Naive B cell (primary cell): Measurements from ENCODE around the gene ATP1B3. TPM values are rescaled to one million over a fixed set of nuclear protein-coding genes. Genes with fewer than 3 reads are reported as not detected.
"Not testable (repeated sequence)": the region's sequence is repeated elsewhere in the genome, so short reads cannot be mapped to it uniquely, and the experiment has no call there.

Experiments used
- ATAC-seq, 2 donors: fragments of 150-1000 bp; cut with Tn5 transposase; 2 replicates each; pipeline ENCODE4 v1.10.0; 2021; ENCODE audit warnings: low read depth in 2 of 2, mild to moderate bottlenecking in 2 of 2, moderate library complexity in 2 of 2
- DNase-seq: peaks from one replicate; pipeline ENCODE4 v3.0.0; 2022
- H3K27ac Mint-ChIP-seq, 6 donors: one replicate each; pipeline ENCODE4 v1.8.0; 2020 to 2022; ENCODE audit warnings: mild to moderate bottlenecking in 6 of 6, mixed read lengths in 6 of 6, moderate library complexity in 5 of 6, inconsistent platforms in 2 of 6
- H3K27me3 Mint-ChIP-seq, 3 donors: one replicate each; pipeline ENCODE4 v1.8.0; 2021 to 2022; ENCODE audit warnings: mixed read lengths in 3 of 3, mild to moderate bottlenecking in 1 of 3
- H3K36me3 Mint-ChIP-seq, 2 donors: one replicate each; pipeline ENCODE4 v1.8.0; 2020 to 2022; ENCODE audit warnings: mixed read lengths in 2 of 2, inconsistent platforms in 1 of 2, mild to moderate bottlenecking in 1 of 2
- H3K4me1 Mint-ChIP-seq, 3 donors: one replicate each; pipeline ENCODE4 v1.8.0; 2020 to 2022; ENCODE audit warnings: mixed read lengths in 3 of 3, inconsistent platforms in 1 of 3, mild to moderate bottlenecking in 1 of 3, moderate library complexity in 1 of 3
- H3K4me3 Mint-ChIP-seq, 8 donors: one replicate each; pipeline ENCODE4 v1.8.0; 2020 to 2022; ENCODE audit warnings: mild to moderate bottlenecking in 8 of 8, mixed read lengths in 8 of 8, moderate library complexity in 8 of 8, inconsistent platforms in 2 of 8
- H3K9me3 Mint-ChIP-seq, 7 donors: one replicate each; pipeline ENCODE4 v1.8.0; 2020 to 2022; ENCODE audit warnings: mixed read lengths in 7 of 7, mild to moderate bottlenecking in 5 of 7, inconsistent platforms in 2 of 7, moderate library complexity in 1 of 7
- polyA plus RNA-seq, 6 donors: library from polyadenylated mRNA; unstranded; fragments of 300-500 nt; fragmentation: Illumina TruSeq; gene quantifications; one replicate each; pipeline ENCODE4 v1.2.3, GENCODE V29; 2021; ENCODE audit warnings: low read depth in 6 of 6

ATP1B3 gene
- polyA plus RNA-seq, 6 donors from 2014 or later: 55.9 to 86.4 (median 64.3) TPM

DNA sequence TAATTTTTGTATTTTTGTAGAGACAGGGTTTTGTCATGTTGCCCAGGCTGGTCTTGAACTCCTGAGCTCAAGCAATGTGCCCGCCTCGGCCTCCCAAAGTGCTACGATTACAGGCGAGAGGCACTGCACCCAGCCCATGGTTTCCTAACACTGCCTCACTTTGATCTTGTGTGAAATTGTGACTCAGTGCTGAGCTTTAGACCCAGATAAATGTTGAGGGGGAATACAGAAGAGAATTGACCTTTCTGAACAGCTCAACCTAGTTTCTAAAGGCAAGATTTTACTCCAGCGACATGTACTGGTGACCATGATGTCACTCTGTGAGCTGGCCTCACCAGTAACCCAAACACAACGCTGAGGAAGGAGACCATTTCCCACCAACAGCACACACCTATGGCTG, 73.5 kb downstream of the ATP1B3 start:
- ATAC-seq (no peak), DNase-seq (no peak)
- Mint-ChIP-seq H3K4me1 (peaks cover 2 to 9% (median 3%) of the 10 kb centered on the region in 3 donors), H3K4me3 (no peak overlapping the region), H3K27ac (peak overlapping the region in 1 of 6 donors; percentile 87), H3K9me3 (no peaks in the 10 kb centered on the region), H3K36me3 (peaks cover 0 to 15% of the 10 kb centered on the region in 2 donors), H3K27me3 (no peaks in the 10 kb centered on the region)

GRCh38 chr3:141950572-141951493, 74.4 kb downstream of the ATP1B3 start:
- DNase-seq (no peak), ATAC-seq (no peak)
- Mint-ChIP-seq H3K27ac (peak overlapping the region in 2 of 6 donors; percentile 24 to 47), H3K27me3 (no peaks in the 10 kb centered on the region), H3K36me3 (peaks cover 0 to 15% of the 10 kb centered on the region in 2 donors), H3K4me3 (no peak overlapping the region), H3K4me1 (peaks cover 2 to 13% (median 7%) of the 10 kb centered on the region in 3 donors), H3K9me3 (no peaks in the 10 kb centered on the region)

- no peak for DNase-seq
- Mint-ChIP-seq H3K27me3 (no peaks in the 10 kb centered on the region), H3K27ac (peak overlapping the region in 2 of 6 donors; percentile 9 to 37), H3K36me3 (peaks cover 0 to 15% of the 10 kb centered on the region in 2 donors), H3K9me3 (no peaks in the 10 kb centered on the region), H3K4me1 (peaks cover 2 to 13% (median 7%) of the 10 kb centered on the region in 3 donors), H3K4me3 (no peak overlapping the region)
- ATAC-seq: no peak
Observed at GRCh38 chr3:141952611-141953010, 76.2 kb downstream of the ATP1B3 start.

DNA sequence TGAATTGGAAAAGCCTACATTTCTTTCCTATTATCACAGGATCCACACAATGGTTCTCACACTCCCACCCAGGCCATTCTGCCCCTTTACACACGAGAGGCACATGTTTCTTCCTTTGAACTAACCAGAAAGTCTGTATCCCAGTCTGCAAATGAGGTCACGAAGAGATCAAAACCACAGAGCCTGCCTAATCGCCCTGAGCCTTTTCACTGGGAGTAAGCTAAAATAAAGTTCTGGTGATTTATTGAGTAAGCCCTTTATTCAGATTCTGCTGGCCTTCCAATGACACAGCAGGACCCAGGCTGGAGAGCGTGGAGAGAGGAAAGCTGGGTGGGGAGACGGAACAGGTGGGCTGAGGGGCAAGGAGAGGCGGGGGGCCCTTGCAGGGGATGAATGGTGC, 78.7 kb downstream of the ATP1B3 start:
- ATAC-seq (no peak), DNase-seq (no peak)
- H3K4me1 Mint-ChIP-seq: peaks cover 2 to 12% (median 7%) of the 10 kb centered on the region in 3 donors
- H3K9me3 Mint-ChIP-seq: no peaks in the 10 kb centered on the region
- H3K27me3 Mint-ChIP-seq: no peaks in the 10 kb centered on the region
- no peak overlapping the region for H3K4me3 Mint-ChIP-seq
- peak overlapping the region in 4 of 6 donors; percentile 55 to 69 (median 64) for H3K27ac Mint-ChIP-seq
- H3K36me3 Mint-ChIP-seq: peaks cover 0 to 17% of the 10 kb centered on the region in 2 donors

- peak overlapping the region in 1 of 6 donors; percentile 66 for H3K27ac Mint-ChIP-seq
- H3K4me3 Mint-ChIP-seq: no peak overlapping the region
- DNase-seq (no peak), ATAC-seq (no peak)
- H3K4me1 Mint-ChIP-seq: peaks cover 0 to 4% (median 4%) of the 10 kb centered on the region in 3 donors
- peaks cover 0 to 4% of the 10 kb centered on the region in 2 donors for H3K36me3 Mint-ChIP-seq
- no peaks in the 10 kb centered on the region for H3K9me3 Mint-ChIP-seq
- no peaks in the 10 kb centered on the region for H3K27me3 Mint-ChIP-seq
Observed at GRCh38 chr3:141959589-141960554, 83.4 kb downstream of the ATP1B3 start.

- peaks cover 0 to 4% of the 10 kb centered on the region in 2 donors for H3K36me3 Mint-ChIP-seq
- H3K27ac Mint-ChIP-seq: no peak overlapping the region
- DNase-seq (no peak), ATAC-seq (no peak)
- no peaks in the 10 kb centered on the region for H3K27me3 Mint-ChIP-seq
- no peaks in the 10 kb centered on the region for H3K4me1 Mint-ChIP-seq
- no peak overlapping the region for H3K4me3 Mint-ChIP-seq
- no peaks in the 10 kb centered on the region for H3K9me3 Mint-ChIP-seq
Observed at GRCh38 chr3:141960731-141961130, 84.3 kb downstream of the ATP1B3 start.

- peaks cover 0 to 4% of the 10 kb centered on the region in 2 donors for H3K36me3 Mint-ChIP-seq
- no peak overlapping the region for H3K27ac Mint-ChIP-seq
- no peaks in the 10 kb centered on the region for H3K27me3 Mint-ChIP-seq
- DNase-seq (no peak), ATAC-seq (no peak)
- H3K4me3 Mint-ChIP-seq: no peak overlapping the region
- no peaks in the 10 kb centered on the region for H3K9me3 Mint-ChIP-seq
- no peaks in the 10 kb centered on the region for H3K4me1 Mint-ChIP-seq
Observed at GRCh38 chr3:141963301-141963700, 86.9 kb downstream of the ATP1B3 start.

GRCh38 chr3:141965471-141965870, 89.0 kb downstream of the ATP1B3 start:
- H3K27me3 Mint-ChIP-seq: no peaks in the 10 kb centered on the region
- no peak for DNase-seq
- no peaks in the 10 kb centered on the region for H3K9me3 Mint-ChIP-seq
- H3K27ac Mint-ChIP-seq: peak overlapping the region in 1 of 6 donors; percentile 39
- H3K36me3 Mint-ChIP-seq: peaks cover 0 to 3% of the 10 kb centered on the region in 2 donors
- H3K4me3 Mint-ChIP-seq: no peak overlapping the region
- no peaks in the 10 kb centered on the region for H3K4me1 Mint-ChIP-seq
- no peak for ATAC-seq

GRCh38 chr3:141969711-141970110, 93.3 kb downstream of the ATP1B3 start:
- Mint-ChIP-seq H3K4me3 (no peak overlapping the region), H3K9me3 (no peaks in the 10 kb centered on the region), H3K27me3 (no peaks in the 10 kb centered on the region), H3K36me3 (peaks cover 0 to 4% of the 10 kb centered on the region in 2 donors), H3K27ac (peak overlapping the region in 1 of 6 donors; percentile 57), H3K4me1 (no peaks in the 10 kb centered on the region)
- no peak for ATAC-seq
- DNase-seq: no peak

GRCh38 chr3:141971571-141971970, 95.1 kb downstream of the ATP1B3 start:
- H3K9me3 Mint-ChIP-seq: no peaks in the 10 kb centered on the region
- no peak for ATAC-seq
- no peak overlapping the region for H3K27ac Mint-ChIP-seq
- no peaks in the 10 kb centered on the region for H3K27me3 Mint-ChIP-seq
- H3K4me3 Mint-ChIP-seq: no peak overlapping the region
- H3K36me3 Mint-ChIP-seq: peaks cover 0 to 9% of the 10 kb centered on the region in 2 donors
- no peak for DNase-seq
- H3K4me1 Mint-ChIP-seq: no peaks in the 10 kb centered on the region

DNA sequence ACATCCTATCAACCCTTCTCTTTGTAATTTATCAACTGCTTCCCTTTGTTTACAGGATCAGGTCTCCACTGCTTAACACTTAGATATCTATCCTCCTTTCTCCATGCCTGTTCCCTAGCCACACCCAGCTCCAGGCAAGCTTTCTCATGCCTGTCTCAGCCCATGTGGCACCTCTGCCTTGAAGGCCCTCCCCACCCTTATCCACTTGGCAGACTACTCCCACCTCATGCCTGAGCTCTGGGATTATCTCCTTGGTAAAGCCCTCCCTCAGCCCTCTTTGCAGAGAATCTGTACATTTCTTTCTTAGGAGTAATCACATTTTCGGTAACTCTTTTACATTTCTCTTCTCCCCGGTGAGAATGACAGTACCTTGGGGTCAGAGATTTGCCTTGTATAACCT, 96.0 kb downstream of the ATP1B3 start:
- H3K4me1 Mint-ChIP-seq: no peaks in the 10 kb centered on the region
- peak overlapping the region in 1 of 6 donors; percentile 85 for H3K27ac Mint-ChIP-seq
- no peaks in the 10 kb centered on the region for H3K9me3 Mint-ChIP-seq
- DNase-seq: no peak
- no peak overlapping the region for H3K4me3 Mint-ChIP-seq
- ATAC-seq: no peak
- H3K27me3 Mint-ChIP-seq: no peaks in the 10 kb centered on the region
- H3K36me3 Mint-ChIP-seq: peaks cover 0 to 9% of the 10 kb centered on the region in 2 donors

DNA sequence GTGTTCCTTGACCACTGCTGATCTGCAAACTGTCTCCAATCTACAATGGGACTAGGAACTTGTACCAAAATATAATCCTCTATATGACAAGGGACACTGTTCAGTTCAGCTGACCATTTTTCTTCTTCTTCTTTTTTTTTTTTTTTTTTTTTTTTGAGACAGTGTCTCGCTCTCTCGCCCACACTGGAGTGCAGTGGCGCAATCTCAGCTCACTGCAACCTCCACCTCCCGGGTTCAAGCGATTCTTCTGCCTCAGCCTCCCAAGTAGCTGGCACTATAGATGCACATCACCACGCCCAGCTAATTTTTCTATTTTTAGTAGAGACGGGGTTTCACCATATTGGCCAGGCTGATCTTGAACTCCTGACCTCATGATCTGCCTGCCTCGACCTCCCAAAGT, 98.3 kb downstream of the ATP1B3 start:
- not testable (repeated sequence) for H3K4me3 Mint-ChIP-seq, H3K36me3 Mint-ChIP-seq, H3K4me1 Mint-ChIP-seq, H3K9me3 Mint-ChIP-seq, H3K27ac Mint-ChIP-seq, ATAC-seq, H3K27me3 Mint-ChIP-seq, DNase-seq
